NCI-H1105 (cell line): ENCODE measurements around the gene DCST1.

Experiments
- DNase-seq: peaks from one replicate; lab custom pipeline; 2025; lab: John Stamatoyannopoulos, UW

The DCST1 gene

GRCh38 chr1:155032886-155033285, 738 bp upstream of the DCST1 start:
- DNase-seq, result no peak

- no peak for DNase-seq
These were observed 939 bp downstream of the DCST1 start for GRCh38 chr1:155034318-155035208.

DNA sequence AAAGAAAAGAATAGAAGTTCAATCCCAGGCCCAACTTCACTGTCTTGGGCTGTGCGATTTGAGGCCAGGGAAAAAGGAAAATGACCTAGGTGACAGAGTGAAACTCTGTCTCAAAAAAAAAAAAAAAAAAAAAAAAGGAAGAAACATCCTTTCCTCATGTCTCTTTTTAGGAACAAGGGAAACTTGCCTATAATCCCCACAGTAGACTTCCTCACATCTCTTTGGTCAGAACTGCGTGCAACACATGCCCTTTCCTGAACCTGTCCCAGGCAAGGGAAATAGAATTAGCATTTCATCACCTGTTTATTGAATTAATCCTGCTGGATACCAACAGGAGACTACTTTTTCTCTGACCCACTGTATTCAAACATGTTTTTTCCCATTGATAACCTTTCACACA, 2.3 kb downstream of the DCST1 start:
- DNase-seq, result no peak

DNA sequence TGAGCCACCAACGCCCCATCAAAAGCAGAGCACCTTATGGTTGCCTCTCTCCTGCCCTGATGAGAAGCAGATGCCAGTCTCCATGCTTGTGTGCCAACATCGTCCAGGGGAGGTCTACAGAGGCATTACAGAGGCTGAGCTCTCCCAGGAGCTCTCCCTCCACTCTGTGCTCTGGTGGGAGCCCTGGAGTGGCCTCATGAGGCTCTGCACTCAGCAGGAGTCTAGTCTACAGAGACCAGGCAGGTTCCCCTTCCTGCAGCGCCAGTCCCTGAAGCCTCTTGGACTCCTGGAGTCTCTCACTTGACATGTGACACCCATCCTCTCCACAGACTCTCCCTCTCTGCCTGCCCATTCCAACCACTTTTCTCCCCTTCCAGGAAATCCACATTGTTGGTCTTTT, 3.4 kb downstream of the DCST1 start:
- no peak for DNase-seq

GRCh38 chr1:155037851-155038441, 4.3 kb downstream of the DCST1 start:
- no peak for DNase-seq

GRCh38 chr1:155038602-155039307, 5.1 kb downstream of the DCST1 start:
- no peak for DNase-seq

GRCh38 chr1:155039308-155039669, 5.7 kb downstream of the DCST1 start:
- DNase-seq, result no peak

- no peak for DNase-seq
These were observed 6.9 kb downstream of the DCST1 start for GRCh38 chr1:155040358-155041093.

DNA sequence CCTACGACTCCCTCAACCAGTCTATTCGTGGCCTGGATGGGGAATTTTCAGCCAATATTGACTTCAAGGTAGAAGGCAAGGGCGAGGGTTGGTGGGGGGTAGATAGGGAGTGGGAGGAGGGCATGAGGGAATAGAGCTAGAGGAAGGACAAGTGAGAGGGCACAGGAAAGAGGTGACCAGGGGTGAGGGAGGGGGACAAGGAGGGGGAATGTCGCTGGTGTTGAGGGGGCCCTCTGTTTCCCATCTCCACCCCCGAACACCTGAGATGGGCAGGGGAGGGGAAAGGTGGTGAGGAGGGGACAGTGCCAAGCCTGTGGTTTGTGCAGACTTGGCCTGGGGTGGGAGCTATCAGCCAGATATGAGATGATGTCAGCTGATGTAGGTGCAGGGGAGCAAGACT, 9.2 kb downstream of the DCST1 start:
- DNase-seq, result no peak

- DNase-seq, result no peak
These were observed 9.7 kb downstream of the DCST1 start for GRCh38 chr1:155043301-155043702.

DNA sequence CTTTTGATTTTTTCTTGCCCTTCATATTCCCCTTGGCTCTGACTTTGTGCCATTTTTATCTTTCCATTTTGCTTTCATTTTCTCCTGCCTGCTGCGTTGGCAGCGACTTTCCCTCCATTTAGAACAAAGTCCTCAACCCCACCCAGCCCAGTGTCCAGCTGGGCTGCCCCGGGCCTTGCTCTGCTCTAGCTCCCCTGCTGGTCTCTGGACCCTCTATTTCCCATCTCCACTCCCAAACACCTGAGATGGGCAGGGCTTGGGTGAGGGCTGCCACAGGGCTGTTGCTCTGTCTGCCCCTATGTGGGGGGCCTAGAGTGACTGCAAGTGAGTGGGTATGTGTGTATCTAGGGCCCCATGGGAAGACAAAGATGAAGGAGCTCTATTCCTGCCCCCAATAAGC, 10.2 kb downstream of the DCST1 start:
- no peak for DNase-seq

GRCh38 chr1:155044365-155044764, 10.7 kb downstream of the DCST1 start:
- no peak for DNase-seq

- DNase-seq, result peak; percentile 30
These were observed 11.4 kb downstream of the DCST1 start for GRCh38 chr1:155044812-155045657.

GRCh38 chr1:155048449-155049334, 15.1 kb downstream of the DCST1 start:
- DNase-seq, result no peak

GRCh38 chr1:155049651-155050559, 16.3 kb downstream of the DCST1 start:
- no peak for DNase-seq

GRCh38 chr1:155050560-155051341, 17.1 kb downstream of the DCST1 start, which contains the start of gene ADAM15:
ADAM15 (plus strand) TSS chr1:155051316; CDS start chr1:155051387, 71 bp downstream.
- DNase-seq, result peak; percentile 51

DNA sequence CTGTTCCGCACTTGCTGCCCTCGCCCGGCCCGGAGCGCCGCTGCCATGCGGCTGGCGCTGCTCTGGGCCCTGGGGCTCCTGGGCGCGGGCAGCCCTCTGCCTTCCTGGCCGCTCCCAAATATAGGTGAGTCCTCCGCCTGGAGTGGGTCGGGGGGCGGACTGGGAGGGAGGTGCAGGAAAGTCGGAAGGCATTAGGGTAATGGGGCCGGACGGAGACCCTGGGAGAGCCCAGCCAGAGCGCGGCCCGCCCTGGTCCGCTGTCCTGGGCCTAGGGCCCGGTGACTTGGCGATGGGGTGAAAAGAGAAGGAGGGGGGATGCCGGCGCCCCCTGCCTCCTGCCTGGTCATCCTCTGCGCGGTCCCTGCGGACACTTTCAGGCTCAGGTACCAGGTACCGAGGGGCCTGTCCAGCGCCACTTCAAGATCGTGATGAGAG, 17.7 kb downstream of the DCST1 start:
- DNase-seq, result no peak

- DNase-seq, result peak; percentile 52
These were observed 18.3 kb downstream of the DCST1 start for GRCh38 chr1:155051777-155052398.
